Adipose tissue (tissue), 3 donors: ENCODE results near the gene MINDY4. TPM values are rescaled to one million over a fixed set of nuclear protein-coding genes. Genes with fewer than 3 reads are reported as not detected.

Source experiments
- H3K27ac ChIP-seq: one replicate; pipeline ENCODE4 v1.5.1; 2013; ENCODE audit warnings: low read depth, low read length
- WGBS, 3 donors: extraction: QIAGEN DNeasy Blood & Tissue Kit; methylation state at CpG; one replicate each; pipeline ENCODE4 v1.1.7; 2013; 5-methylcytosine and 5-hydroxymethylcytosine counted together
- polyA plus RNA-seq, 3 donors: library from polyadenylated mRNA; stranded (reverse); fragments of 200-250 nt; gene quantifications; one replicate each; pipeline ENCODE4 v1.2.3, GENCODE V29; 2013
- donor health status: healthy with polysubstance abuse.
- donor health status: Bipolar disorder and iron deficiency.
- donor health status: healthy.

Gene MINDY4
- polyA plus RNA-seq, 3 donors, result 2.5 to 3.6 (median 2.5) TPM

GRCh38 chr7:30841025-30841735 is 70.0 kb downstream of the MINDY4 start:
- WGBS, 3 donors, result 67 to 78% (median 70%) methylated on average over 19 of the region's 19 CpGs
- no peak overlapping the region for H3K27ac ChIP-seq

GRCh38 chr7:30841801-30842541 is 70.8 kb downstream of the MINDY4 start:
- H3K27ac ChIP-seq, result no peak overlapping the region
- WGBS, 3 donors, result 92 to 96% (median 93%) methylated on average over 7 of the region's 7 CpGs

- 88 to 89% (median 88%) methylated on average over 8 of the region's 8 CpGs for WGBS, 3 donors
- H3K27ac ChIP-seq, result no peak overlapping the region
Observed at GRCh38 chr7:30842542-30843451, 71.6 kb downstream of the MINDY4 start.

- WGBS, 3 donors, result 91 to 92% (median 92%) methylated on average over 11 of the region's 11 CpGs
Observed at GRCh38 chr7:30843741-30844482, 72.7 kb downstream of the MINDY4 start.

GRCh38 chr7:30844483-30844874 is 73.3 kb downstream of the MINDY4 start:
- 88 to 94% (median 92%) methylated on average over 4 of the region's 4 CpGs for WGBS, 3 donors
- H3K27ac ChIP-seq, result no peak overlapping the region

More at GRCh38 chr7:30843741-30844482, 72.7 kb downstream of the MINDY4 start:
- H3K27ac ChIP-seq, result no peak overlapping the region

GRCh38 chr7:30844916-30845315 is 73.7 kb downstream of the MINDY4 start:
- no peak overlapping the region for H3K27ac ChIP-seq
- WGBS, 3 donors, result 80 to 93% (median 87%) methylated on average over 3 of the region's 3 CpGs

GRCh38 chr7:30845426-30846135 is 74.4 kb downstream of the MINDY4 start:
- WGBS, 3 donors, result 51 to 76% (median 52%) methylated on average over 15 of the region's 15 CpGs
- H3K27ac ChIP-seq, result peak overlapping the region; percentile 12

- H3K27ac ChIP-seq, result no peak overlapping the region
- WGBS, 3 donors, result 64 to 86% (median 84%) methylated on average over 6 of the region's 6 CpGs
Observed at GRCh38 chr7:30846378-30846777, 75.2 kb downstream of the MINDY4 start.

- 72 to 90% (median 80%) methylated on average over 7 of the region's 7 CpGs for WGBS, 3 donors
- H3K27ac ChIP-seq, result no peak overlapping the region
Observed at GRCh38 chr7:30848121-30848855, 77.1 kb downstream of the MINDY4 start.

GRCh38 chr7:30849565-30849964 is 78.3 kb downstream of the MINDY4 start:
- H3K27ac ChIP-seq, result no peak overlapping the region
- WGBS, 3 donors, result 53 to 65% (median 59%) methylated on average over 4 of the region's 4 CpGs

- WGBS, 3 donors, result 95 to 97% (median 95%) methylated on average over 17 of the region's 17 CpGs
- H3K27ac ChIP-seq, result no peak overlapping the region
Observed at GRCh38 chr7:30850426-30850825, 79.2 kb downstream of the MINDY4 start.

GRCh38 chr7:30851651-30852307 is 80.6 kb downstream of the MINDY4 start:
- WGBS, 3 donors, result 67 to 89% (median 71%) methylated on average over 12 of the region's 12 CpGs
- H3K27ac ChIP-seq, result no peak overlapping the region

GRCh38 chr7:30852308-30852684 is 81.1 kb downstream of the MINDY4 start:
- WGBS, 3 donors, result 48 to 83% (median 57%) methylated on average over 4 of the region's 4 CpGs
- no peak overlapping the region for H3K27ac ChIP-seq

- H3K27ac ChIP-seq, result no peak overlapping the region
- WGBS, 3 donors, result 83 to 89% (median 88%) methylated on average over 11 of the region's 11 CpGs
Observed at GRCh38 chr7:30852744-30853288, 81.6 kb downstream of the MINDY4 start.

- no peak overlapping the region for H3K27ac ChIP-seq
- WGBS, 3 donors, result 77 to 83% (median 80%) methylated on average over 3 of the region's 3 CpGs
Observed at GRCh38 chr7:30853576-30853975, 82.4 kb downstream of the MINDY4 start.

GRCh38 chr7:30855936-30856335 is 84.7 kb downstream of the MINDY4 start:
- WGBS, 3 donors, result 90 to 92% (median 92%) methylated on average over 3 of the region's 3 CpGs
- no peak overlapping the region for H3K27ac ChIP-seq
